ENCODE data around the gene SIRPD.
"Not testable (repeated sequence)": the region's sequence is repeated elsewhere in the genome, so short reads cannot be mapped to it uniquely, and the experiment has no call there.

Gene SIRPD

GRCh38 chr20:1526896-1527295 is 30.6 kb downstream of the SIRPD start:
- FAIRE-seq (no peak), DNase-seq (ENCODE audit: insufficient read length, low spot score) (no peak)
- no peak for TF ChIP-seq POLR2A (IDR thresholded peaks at IDR 0.05; ENCODE audit: low read depth, low read length)

GRCh38 chr20:1526310-1526709 is 31.2 kb downstream of the SIRPD start:
- TF ChIP-seq POLR2A (IDR thresholded peaks at IDR 0.05; ENCODE audit: low read depth, low read length): no peak
- FAIRE-seq (no peak), DNase-seq (ENCODE audit: insufficient read length, low spot score) (no peak)

- DNase-seq (ENCODE audit: insufficient read length, low spot score): no peak
- no peak for TF ChIP-seq POLR2A (IDR thresholded peaks at IDR 0.05; ENCODE audit: low read depth, low read length)
These were observed 33.5 kb downstream of the SIRPD start for GRCh38 chr20:1524004-1524403.

GRCh38 chr20:1517010-1517409 is 40.5 kb downstream of the SIRPD start:
- DNase-seq (ENCODE audit: insufficient read length, low spot score) (no peak), FAIRE-seq (no peak)
- TF ChIP-seq POLR2A (IDR thresholded peaks at IDR 0.05; ENCODE audit: low read depth, low read length): no peak

More at GRCh38 chr20:1524004-1524403, 33.5 kb downstream of the SIRPD start:
- FAIRE-seq: no peak

GRCh38 chr20:1513801-1514200 is 43.7 kb downstream of the SIRPD start:
- DNase-seq (ENCODE audit: insufficient read length, low spot score) (no peak), FAIRE-seq (no peak)
- no peak for TF ChIP-seq POLR2A (IDR thresholded peaks at IDR 0.05; ENCODE audit: low read depth, low read length)

- DNase-seq (ENCODE audit: insufficient read length, low spot score): peak; percentile 10
- peak; percentile 33 for FAIRE-seq
- TF ChIP-seq POLR2A (IDR thresholded peaks at IDR 0.05; ENCODE audit: low read depth, low read length): no peak
These were observed 48.3 kb downstream of the SIRPD start for GRCh38 chr20:1509237-1509636.

- no peak for FAIRE-seq
These were observed 48.9 kb downstream of the SIRPD start for GRCh38 chr20:1508574-1508973.

GRCh38 chr20:1507276-1507675 is 50.2 kb downstream of the SIRPD start:
- TF ChIP-seq POLR2A (IDR thresholded peaks at IDR 0.05; ENCODE audit: low read depth, low read length): no peak
- FAIRE-seq: no peak
- no peak for DNase-seq (ENCODE audit: insufficient read length, low spot score)

More at GRCh38 chr20:1508574-1508973, 48.9 kb downstream of the SIRPD start:
- TF ChIP-seq POLR2A (IDR thresholded peaks at IDR 0.05; ENCODE audit: low read depth, low read length): no peak
- no peak for DNase-seq (ENCODE audit: insufficient read length, low spot score)

- TF ChIP-seq POLR2A (IDR thresholded peaks at IDR 0.05; ENCODE audit: low read depth, low read length): no peak
- no peak for DNase-seq (ENCODE audit: insufficient read length, low spot score)
- no peak for FAIRE-seq
These were observed 51.6 kb downstream of the SIRPD start for GRCh38 chr20:1505871-1506270.

GRCh38 chr20:1505361-1505760 is 52.1 kb downstream of the SIRPD start:
- DNase-seq (ENCODE audit: insufficient read length, low spot score) (peak; percentile 12), FAIRE-seq (no peak)
- no peak for TF ChIP-seq POLR2A (IDR thresholded peaks at IDR 0.05; ENCODE audit: low read depth, low read length)

- DNase-seq (ENCODE audit: insufficient read length, low spot score): peak; percentile 58
- FAIRE-seq: peak; percentile 91
- no peak for TF ChIP-seq POLR2A (IDR thresholded peaks at IDR 0.05; ENCODE audit: low read depth, low read length)
These were observed 53.8 kb downstream of the SIRPD start for GRCh38 chr20:1503564-1504227.

- TF ChIP-seq POLR2A (IDR thresholded peaks at IDR 0.05; ENCODE audit: low read depth, low read length): no peak
- no peak for FAIRE-seq
- no peak for DNase-seq (ENCODE audit: insufficient read length, low spot score)
These were observed 57.0 kb downstream of the SIRPD start for GRCh38 chr20:1500496-1500895.

GRCh38 chr20:1499528-1500420 is 57.7 kb downstream of the SIRPD start:
- DNase-seq (ENCODE audit: insufficient read length, low spot score): no peak
- no peak for TF ChIP-seq POLR2A (IDR thresholded peaks at IDR 0.05; ENCODE audit: low read depth, low read length)
- FAIRE-seq: no peak

GRCh38 chr20:1497371-1497770 is 60.1 kb downstream of the SIRPD start:
- not testable (repeated sequence) for DNase-seq (ENCODE audit: insufficient read length, low spot score); FAIRE-seq

GRCh38 chr20:1496930-1497329 is 60.6 kb downstream of the SIRPD start:
- FAIRE-seq: no peak
- DNase-seq (ENCODE audit: insufficient read length, low spot score): no peak
- no peak for TF ChIP-seq POLR2A (IDR thresholded peaks at IDR 0.05; ENCODE audit: low read depth, low read length)
